NCI-H128 (cell line): ENCODE measurements around the gene PTPRG.

Experiments used
- DNase-seq: peaks from one replicate; lab custom pipeline; 2025; ENCODE audit not compliant: unreplicated experiment; lab: John Stamatoyannopoulos, UW

Gene PTPRG

DNA sequence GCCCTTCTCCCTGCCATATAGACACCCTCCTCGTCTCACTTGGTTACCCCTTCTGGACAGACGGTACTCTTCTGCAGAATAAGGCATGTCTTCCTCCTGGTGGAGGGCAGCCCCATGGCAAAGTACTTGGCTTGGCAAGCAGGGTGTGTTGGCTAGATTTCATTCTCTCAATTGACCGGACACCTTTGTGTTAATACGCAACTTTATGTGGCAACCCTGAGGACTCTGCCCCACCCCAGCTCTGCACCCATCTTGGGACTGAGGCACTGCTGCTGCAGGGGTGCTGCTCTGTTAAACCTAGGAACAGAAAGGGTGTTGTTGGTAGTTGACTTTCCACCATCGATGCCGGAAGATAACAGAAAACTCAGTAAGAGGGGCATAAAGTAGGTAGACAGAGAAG, 55.2 kb downstream of the PTPRG start:
- DNase-seq = no peak

DNA sequence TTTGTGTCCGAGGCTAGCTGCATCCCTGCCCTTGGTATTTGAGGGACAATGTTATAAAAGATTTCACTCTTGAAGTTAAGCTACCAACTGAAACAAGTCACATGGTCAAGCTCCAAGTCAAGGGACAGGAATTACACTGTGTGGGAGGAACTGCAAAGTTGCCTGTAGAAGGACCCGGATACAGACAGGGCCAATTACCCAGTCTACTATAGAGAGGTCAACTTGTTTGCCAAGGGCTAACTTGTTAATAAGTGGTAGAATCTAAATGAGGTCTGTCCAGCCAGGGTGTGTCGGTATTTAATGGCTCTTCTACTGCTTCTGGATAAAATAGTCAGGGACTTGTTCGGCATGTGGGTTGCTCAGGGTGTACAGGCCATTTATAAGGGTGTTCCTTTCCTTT, 55.7 kb downstream of the PTPRG start:
- DNase-seq = no peak

DNA sequence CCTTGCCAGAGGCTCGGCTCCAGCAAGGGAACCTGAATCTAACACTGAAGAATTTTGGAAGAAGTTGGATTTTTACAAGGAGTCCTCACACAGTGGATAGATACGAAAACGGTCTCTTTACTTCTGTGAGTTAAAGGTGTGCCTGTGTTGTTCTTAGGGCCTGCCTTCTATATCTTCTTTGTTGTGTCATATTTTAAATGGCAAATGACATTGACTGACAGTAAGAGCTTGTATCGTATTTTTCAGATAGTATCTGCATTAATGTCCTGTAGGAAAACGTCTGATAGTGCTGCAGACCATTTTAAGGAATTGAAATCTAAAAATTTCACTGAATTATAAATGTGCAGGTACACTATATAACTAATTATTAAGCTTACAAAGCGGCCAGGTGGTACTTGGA, 56.3 kb downstream of the PTPRG start:
- no peak for DNase-seq

DNA sequence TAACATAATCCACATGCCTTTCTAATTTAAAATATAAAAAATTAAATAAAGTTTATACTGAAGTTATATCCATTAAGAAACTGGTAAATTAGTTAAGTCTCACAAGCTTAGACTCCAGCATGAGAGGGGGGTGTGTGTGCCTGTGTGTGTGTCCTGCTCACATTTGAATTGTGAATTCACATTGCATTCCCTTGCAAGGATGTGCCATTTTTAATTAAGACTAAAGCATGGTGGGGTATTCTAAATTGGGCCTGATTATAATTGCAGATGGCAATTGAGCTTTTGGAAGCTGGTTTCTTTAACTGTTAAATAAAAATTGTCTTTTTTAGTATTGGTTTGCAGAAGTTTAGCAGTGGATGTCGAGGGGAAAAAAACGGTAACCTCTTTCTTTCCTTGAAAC, 56.9 kb downstream of the PTPRG start:
- no peak for DNase-seq

DNA sequence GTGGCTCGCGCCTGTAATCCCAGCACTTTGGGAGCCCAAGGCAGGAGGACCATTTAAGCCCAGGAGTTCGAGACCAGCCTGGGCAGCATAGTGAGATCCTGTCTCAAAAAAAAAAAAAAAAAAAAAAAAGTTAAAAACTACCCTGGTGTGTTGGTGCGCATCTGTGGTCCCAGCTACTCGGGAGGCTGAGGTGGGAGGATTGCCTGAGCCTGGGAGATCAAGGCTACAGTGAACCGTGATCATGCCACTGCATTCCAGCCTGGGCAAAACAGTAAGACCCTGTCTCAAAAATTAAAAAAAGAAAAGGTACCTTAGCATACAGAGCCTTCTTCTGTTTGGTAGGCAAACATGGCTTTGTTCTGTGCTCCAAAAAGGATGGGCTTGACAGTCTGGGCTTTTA, 57.5 kb downstream of the PTPRG start:
- DNase-seq = no peak

DNA sequence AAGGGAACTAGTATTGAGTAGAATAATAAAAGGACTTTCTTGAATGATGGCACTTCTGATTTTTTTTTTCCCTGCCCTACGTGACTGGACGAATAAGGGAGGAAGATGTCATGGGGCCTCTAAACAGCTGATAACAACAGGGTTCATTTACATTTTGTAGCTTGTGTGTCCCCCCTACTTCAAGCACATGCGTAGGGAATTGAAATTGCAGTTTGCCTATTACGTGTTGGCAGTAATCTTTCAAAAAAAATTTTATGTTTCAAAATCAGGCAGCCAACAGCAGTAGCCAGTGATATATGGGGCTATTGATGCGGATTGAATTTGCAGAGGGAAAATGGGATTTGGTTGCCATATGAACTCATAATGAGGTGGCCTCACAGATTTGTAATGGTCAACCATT, 58.7 kb downstream of the PTPRG start:
- no peak for DNase-seq

DNA sequence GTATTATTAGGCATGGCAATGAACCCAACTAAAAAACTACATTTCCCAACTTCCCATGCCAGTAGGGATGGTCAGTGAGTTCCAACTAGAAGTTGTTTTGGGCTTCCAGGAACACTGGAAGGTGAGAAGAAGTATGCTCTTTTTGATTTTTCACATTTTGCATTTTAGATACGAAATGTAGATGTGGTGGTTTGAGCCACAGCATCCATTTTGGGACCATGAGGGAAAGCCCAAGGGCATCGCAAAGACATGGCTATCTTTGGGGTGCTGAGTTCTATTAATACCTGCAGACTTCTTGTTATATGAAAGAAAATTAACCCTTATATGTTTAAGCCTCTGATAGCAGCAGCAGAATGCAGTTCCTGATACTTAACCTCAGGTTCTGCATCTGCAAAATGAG, 62.9 kb downstream of the PTPRG start:
- no peak for DNase-seq

DNA sequence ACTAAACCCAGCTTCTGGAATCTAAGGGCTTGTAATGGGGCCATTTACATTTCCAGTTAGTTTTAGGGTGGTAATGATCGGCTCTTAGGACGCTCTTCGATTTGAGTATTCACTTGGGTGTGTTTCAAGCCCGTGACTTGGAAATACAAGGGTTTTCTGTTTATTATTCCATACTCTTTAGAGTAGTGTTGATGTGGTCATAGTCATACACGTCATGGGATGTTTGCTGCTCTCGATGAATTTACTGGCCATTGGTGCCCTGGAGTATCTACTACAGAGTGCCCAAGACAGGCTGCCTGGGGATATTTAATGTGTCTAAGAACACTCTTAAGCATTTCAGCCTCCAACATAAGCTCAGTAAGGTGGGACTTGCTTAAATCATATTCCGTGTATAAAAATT, 64.1 kb downstream of the PTPRG start:
- DNase-seq = no peak

DNA sequence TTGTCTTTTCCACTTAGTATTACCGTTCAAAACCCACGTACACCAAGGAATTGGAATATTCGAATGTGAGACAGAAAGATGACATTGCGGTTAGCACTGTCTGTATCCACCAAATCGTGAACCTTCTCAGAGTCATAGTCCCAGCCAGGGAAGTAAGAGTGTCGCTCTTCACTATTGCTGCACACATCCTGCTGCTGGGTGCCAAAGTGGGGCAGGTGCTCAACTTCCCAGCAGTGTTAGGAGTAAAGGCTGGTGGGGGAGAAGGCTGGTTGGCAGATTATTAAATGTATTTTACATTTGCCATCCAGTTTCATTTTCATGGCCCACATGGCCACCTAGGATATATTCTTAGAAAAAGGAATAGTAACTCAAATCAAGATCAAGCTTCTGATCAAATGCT, 65.1 kb downstream of the PTPRG start:
- no peak for DNase-seq

DNA sequence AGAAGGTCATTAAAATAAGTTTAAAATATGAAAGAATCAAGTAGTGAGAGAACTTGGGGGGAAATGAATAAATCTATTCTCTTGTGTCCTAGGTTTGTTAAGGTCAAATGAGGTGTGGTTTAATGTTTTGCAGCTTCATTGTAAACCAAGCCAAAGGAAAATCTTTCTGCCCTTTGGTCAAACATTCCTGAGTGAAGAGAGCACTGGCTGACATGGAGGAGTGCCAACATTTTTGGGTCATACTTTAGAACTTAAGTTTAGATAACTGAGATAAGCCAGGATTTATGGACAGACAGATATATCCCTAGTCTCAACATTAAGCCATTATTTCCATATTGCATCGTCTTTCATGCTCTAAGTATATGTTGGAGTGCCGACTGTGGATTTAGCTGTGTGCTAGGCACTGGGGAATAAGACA, 66.4 kb downstream of the PTPRG start:
- no peak for DNase-seq

DNA sequence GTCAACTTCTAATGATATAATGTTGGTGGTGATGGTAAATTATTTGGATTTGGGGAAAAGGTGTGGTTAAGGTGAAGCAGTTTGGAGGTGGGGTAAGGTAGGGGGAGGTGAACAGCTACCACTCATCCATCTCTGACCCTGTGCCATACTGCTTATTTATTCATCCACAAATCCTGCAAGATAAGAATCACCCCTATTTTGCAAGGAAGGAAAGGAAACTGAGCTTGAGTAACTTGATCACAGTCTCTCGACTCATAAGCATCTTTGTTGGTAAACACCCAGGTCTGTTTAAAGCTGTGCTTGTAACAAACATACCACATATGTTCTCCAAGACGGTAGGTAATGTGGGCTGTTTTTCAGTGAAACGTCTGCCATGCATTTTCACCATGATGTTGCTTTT, 67.3 kb downstream of the PTPRG start:
- DNase-seq = no peak

DNA sequence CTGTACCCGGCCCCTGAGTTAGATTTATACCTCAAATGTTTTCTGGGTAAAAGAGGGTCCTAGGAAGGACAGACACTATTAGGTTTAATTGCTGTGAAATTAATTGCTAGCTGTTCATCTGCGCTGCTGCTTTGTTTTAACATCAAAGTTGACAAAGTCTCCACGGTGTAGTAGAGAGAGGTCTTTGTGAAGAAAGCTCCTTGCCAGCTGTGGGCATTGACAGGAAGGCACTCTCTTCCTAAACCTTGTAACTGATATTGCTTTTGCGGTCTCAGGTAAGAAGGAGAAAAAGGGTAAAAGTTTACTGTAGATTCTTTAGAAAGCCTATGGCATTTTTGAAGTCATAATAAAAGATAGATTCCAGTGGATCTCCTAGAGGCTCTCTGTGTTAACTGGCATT, 68.1 kb downstream of the PTPRG start:
- no peak for DNase-seq

DNA sequence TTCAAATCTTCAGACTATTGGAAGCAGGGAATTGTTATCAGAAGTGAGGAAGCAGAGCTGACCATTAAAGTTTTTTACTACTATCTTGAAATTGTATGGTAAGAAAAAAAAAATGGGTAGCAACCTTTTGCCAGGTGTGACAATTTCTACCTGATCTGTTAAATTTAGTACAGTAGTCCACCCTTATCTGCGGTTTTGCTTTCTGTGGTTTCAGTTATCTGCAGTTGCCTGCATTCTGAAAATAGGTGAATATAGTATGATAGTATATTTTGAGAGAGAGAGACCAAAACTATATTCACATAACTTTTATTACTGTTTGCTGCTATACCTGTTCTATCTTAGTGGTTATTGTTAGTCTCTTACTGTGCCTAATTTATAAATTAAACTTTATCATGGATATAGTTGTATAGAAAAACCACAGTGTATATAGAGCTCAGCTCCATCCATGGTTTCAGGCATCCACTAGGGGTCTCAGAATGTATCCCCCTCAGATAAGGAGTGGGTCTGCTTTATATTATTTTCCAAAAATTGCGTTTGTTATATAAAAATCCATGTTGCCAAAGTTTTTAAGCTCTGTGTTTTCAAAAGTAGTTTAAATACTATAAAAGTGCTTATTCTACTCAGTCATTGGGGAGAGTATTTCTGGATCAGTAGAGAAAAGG, 69.9 kb downstream of the PTPRG start:
- DNase-seq = no peak

DNA sequence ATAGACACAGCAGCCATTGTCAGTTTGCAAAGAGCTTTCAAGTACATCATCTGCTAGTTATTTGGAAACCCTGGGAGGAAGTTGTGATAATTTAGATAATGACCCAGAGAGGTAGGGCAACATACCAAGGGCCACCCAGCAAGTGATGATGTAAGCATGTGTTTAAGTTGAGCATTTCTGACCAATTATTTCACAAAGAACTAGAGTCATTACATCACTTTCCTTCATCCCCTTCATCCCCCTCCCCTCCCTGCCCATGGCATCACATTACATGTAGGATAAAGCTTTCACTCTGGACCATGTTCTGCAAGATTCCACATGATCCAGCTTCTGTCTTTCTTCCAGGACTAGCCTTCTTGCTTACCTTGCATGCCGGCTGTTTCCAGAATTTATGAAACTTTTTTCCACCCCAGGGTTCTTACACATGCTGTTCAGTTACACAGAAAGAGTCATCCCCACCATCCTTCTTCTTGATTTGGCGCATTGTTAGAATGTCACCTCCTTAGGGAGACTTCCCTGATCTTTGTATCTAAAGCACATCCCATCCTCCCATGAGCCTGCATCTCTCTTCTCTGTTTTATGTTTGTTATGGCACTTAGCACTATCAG, 71.3 kb downstream of the PTPRG start:
- no peak for DNase-seq

DNA sequence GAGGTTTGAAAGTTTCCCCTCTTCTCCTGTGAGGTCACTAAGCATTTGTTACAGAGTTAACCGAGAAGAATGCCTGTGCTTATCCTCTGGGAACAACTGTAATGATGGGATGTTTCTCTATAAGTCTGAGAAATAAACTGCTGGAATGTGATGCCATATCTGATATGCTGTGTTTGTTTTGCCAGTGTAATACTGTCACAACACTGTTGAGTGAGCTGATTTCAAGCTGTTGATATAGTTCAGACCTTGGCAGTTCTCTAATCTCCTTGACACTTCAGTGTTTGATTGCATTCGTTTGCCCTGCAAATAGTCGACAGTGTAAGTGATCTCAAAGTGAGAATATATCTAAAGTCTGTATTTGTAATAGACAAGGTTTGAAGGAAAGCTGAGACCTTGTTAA, 73.3 kb downstream of the PTPRG start:
- DNase-seq = no peak

DNA sequence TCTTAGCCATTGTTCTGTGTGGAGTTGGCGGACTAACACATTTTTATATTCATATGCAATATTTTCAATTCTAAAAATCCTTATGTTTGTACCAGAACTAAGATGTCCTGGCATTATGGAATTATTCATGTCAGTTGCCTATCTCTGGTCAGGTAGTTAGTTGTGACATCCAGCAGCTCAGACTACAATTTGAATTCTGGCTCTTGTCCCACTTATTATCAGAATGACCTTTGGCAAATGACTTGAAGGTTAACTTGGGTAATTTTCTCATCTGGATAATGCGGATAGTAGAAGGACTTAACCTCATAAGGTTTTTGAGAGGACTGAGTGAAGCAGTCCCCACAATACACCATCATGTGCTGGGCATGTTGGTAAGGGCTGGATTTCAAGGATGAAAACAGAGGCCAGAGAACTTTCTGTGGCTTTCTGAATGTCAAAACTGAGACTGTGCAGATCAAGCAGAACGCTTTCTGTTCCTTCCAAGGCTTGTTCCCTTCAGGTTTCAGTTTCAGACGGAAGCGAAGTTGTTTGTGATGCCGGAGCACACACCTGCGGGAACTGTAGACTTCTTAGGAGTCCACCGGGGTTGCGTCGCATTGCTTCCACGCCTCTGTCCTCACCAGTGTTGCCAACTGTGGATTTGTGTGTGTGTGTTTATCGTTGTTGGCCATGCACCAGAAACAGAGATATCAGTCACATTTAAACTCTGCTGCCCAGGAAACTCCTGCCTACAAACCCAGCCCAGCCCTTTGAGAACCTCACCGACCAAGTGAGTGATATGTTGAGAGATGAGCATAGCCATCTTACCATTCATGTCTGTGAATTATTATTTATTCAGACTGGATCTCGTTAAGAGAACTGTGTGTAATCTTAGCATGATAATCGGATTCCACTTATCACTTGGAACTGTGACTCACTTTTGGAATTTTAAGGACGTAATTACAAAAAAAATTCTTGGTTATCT, 76.0 kb downstream of the PTPRG start:
- DNase-seq = no peak

DNA sequence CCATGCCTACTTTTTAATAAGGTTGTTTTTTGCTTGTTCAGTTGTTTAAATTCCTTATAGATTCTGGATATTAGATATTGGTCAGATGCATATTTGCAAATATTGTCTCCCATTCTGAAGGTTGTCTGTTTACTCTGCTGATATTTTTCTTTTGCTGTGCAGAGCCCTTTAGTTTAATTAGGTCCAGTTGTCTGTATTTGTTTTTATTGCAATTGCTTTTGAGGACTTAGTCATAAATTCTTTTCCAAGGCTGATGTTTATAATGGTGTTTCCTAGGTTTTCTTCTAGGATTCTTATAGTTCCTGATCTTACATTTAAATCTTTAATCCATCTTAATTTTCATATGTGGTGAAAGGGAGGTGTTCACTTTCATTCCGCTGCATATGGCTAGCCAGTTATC, 77.4 kb downstream of the PTPRG start:
- DNase-seq = no peak

DNA sequence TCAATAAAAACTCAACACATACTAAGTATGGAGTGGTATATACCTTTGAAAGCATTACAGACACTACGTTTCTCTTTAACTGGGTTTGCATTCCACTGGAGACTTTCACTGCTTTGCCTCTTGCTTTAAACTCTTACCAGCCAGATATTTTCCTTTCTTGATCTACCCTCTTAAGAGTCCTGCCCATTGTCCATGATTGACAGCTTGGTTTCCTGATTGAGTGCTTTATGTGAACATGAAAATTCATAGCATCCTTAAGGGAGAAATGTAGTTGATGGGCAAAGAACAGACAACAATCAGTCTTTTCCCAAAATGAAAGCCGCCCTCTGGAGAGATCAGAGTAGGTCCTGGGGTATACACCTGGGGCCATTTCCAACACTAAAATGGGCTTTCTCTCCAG, 78.6 kb downstream of the PTPRG start:
- DNase-seq = no peak

DNA sequence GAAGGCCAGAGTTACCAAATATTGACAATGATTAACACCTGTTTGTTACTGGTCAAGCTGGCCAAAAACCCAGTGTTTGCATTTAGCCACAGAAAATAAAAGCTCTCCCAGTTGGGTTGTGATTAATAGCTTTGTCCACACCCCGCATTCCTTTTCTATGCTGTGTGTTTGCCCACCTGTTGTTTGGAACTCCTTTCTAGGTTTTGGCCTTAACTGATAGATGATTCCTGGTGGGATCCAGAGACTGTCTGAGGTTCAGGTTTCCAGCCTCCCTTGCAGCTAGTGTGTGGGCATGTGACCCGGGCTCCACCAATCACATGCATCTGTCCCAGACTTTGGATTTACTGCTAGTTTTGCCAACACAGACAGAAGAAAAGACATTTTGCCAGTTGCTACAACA, 83.8 kb downstream of the PTPRG start:
- DNase-seq = no peak

DNA sequence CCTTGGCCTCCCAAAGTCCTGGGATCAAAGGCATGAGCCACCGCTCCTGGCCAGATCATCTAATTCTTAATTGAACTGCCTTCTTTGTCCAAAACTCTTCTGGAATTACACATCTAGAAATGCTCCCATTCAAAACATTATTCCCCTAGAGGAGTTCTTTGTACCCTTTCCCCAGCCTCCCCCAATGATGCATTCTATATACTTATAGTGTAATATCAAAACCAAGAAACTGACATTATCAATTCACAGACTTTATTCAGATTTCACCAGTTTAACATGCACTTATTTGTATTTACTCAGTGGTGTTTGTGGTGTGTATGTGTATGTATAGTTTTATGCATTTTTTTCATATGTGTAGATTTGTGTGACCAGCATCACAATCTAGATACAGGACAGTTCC, 85.0 kb downstream of the PTPRG start:
- no peak for DNase-seq

DNA sequence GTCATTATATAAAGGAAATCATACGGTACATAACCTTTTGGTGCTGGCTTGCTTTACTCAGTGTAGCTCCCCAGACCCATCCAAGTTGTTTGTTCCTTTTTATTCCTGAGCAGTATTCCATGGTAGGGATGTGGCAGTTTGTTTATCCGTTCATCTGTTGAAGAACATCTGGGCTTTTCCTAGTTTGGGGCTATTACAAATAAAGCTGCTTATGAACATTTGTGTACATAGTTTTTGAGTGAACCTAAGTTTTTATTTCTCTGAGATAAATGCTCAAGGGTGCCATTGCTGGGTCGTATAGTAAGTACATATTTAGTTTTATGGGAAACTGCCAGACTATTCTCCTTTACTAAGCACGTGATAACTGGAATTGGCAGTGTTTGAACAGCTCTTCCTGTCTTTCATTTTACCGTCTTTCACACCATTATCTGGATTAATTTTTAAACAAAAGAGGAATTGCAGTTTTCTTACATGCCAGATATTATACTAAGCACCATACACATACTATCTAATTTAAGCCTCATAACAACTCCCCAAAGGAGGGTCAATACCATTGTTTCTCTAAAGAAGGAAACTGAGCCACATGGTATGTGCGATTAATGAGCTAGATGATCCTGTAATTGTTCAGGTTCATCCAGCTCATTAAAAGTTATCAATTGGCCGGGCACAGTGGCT, 85.6 kb downstream of the PTPRG start:
- DNase-seq = no peak

DNA sequence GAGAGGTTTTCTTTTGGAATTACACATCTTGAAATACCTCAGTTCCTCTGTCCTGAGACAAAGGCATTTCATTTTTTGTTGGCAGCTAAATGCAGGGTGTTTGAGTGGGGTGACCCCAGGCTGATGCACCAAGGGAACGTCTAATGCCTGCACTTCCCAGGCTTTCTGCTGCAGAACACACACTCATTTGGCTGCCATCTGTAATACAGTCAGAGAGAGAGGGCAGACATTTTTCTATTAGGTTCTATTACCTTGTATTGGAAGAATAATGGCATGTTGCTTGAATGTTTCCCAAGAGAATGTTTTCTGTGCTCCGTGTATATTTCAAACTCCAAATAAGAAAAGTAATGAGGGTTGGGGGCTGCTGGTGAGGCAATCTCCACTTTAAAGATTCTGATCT, 87.1 kb downstream of the PTPRG start:
- DNase-seq = no peak
